ENCODE results near the gene PCBP3.

Gene PCBP3

GRCh38 chr21:45818276-45818903 is 174.9 kb downstream of the PCBP3 start:
- peak; percentile 18 for DNase-seq

GRCh38 chr21:45818904-45819285 is 175.4 kb downstream of the PCBP3 start:
- peak; percentile 88 for DNase-seq

GRCh38 chr21:45819478-45820170 is 176.1 kb downstream of the PCBP3 start:
- no peak for DNase-seq

GRCh38 chr21:45820171-45821091 is 176.9 kb downstream of the PCBP3 start:
- peak; percentile 84 for DNase-seq

GRCh38 chr21:45821315-45821962 is 177.9 kb downstream of the PCBP3 start:
- no peak for DNase-seq

DNA sequence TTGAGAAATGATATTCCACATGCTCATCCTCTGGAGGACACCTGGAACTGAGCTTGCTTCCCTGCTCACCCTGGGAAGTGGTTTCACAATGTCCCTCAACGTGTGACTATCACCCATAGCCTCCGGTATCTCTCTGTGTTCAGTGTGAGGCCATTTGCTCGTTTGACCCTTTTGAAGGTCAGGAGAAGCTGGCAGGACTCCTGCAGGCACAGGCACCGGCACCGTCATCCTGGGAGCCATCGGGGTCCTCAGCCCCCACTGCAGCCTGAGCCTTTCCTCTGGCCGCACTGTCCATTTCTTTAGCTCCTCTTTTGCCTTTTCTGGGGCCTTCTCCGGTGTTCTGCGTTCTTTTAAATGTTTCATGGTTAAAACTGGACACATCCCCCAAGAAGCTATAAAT is 178.5 kb downstream of the PCBP3 start:
- DNase-seq = no peak

DNA sequence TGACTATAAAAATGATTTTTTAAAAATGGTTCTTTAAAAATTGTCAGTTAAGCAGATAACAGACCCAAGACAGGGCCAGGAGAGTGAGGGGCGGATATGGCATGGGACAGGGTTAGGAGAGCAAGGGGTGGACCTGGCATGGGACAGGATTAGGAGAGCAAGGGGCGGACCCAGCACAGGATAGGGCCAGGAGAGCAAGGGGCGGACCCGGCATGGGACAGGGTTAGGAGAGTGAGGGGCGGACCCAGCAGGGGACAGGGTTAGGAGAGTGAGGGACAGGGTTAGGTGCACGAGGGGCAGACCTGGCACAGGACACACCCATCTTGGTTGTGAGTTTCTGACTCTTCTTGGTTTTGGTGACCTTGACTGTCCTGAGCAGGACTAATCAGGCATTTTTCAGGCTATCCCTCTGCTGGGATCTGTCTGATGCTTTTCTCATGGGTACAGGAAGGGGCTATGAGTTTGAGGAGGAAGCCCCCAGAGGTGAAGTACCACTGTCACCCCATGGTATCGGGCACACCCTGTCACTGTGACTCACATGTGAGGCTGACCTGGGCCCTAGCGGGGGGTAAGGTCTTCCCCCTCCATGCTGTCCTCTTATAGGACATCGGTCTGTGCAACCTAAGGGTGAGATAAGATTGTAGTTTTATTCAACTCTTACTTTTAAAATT is 179.0 kb downstream of the PCBP3 start:
- no peak for DNase-seq

DNA sequence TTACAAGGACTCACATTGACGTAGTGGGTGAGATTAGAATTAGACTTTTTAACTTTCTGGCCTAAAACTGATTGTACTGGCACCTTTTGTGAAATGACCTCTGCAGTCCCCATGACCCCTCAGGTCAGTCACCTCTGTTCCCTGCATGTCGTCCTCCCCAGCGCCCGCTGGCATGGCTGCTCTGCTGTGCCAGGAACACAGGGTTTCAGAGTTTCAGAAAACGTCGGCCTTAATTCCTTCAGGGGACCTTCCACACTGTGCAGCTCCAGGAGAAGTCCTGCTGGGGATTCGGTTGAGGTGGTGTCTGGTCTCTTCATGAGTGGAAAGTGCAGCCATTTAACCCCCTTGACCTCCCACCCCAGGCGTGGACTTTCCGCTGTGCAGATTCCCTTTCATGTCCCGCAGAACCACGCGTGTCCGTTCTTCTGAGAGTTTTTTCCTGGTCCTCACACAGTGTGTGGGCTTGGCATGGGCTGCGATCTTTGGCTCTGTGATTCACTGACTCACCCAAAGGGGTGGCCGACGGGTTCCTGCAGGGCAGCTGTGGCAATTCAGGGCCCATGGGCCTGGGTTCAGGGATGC is 179.7 kb downstream of the PCBP3 start:
- DNase-seq = no peak

DNA sequence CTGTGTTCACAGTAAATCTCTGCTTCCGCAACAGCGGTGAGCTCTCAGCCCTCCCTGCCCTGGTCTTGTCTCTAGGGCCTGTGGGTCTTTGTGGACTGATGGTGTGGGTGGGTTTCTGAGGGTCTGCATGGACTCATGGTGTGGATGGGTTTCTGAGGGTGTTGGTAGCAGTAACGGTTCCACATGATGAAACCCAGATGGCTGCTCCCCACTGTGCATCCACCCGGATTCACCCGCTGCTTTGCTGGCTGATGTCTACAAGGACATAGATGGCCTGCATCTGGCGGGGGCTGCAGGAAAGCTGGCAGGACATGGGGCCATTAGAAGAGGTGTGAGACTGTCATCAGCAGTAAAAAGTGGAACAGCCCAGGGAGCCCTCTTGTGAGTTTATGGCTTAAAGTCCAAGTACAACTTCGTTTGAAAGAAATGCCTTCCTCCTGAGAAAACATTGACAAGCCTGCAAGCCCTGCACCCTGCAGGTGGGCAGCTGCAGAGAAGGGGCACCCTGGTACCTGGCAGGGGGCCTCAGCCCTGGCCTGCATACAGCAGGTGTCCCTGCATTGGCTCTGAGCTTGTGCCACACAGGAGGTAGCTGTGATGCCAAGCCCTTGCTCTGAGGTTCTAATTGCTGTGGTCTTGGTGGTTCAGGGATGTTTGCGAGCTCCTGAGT is 181.2 kb downstream of the PCBP3 start:
- no peak for DNase-seq

DNA sequence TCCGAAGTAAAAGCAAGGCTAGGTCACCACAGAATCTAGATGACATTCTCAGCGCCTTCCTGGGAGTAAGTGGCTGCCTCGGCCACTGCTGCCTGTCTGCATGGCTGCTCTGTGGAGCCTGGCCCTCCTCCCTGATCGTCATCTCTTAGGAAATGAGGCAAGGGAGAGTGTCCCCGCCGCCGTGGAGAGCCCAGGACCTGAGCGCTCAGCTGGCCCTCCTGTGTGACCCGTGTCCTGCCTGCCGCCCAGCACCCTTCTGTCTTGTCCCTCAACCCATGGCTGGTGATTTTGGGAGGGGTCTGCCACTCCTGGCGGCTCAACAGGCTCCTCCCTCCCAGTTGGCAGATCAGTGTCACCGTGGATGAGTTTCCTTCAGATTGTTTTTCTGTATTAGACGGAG is 181.7 kb downstream of the PCBP3 start:
- no peak for DNase-seq

DNA sequence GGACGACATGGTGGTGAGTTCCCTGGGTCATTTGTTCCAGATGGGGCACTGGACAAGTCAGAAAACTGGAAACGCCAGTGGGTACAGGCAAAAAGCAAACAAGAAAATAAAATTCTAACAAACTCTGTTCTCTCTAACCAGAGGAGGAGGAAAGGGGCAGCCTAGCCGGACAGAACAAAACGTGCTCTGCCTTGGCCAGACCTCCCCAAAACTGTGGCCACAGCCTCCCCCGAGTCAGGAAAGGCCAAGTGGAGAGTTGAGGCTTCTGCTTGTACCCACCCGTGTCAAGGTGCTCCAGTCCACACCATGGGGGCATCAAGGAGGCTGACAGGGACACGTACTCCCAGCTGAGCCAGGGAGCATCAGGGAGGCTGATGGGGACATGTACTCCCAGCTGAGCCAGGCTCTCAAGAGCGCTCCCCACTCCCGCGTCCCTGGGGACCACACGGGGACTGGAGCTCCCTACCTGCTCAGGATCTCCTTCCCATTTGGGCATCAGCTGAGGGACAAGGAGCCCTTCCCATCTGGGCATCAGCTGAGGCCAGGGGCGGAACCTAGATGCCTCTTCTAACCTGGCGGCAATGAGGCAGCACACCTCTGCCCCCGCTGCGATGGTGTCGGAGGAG is 183.3 kb downstream of the PCBP3 start:
- DNase-seq = no peak

- DNase-seq = no peak
Measured at GRCh38 chr21:45827302-45827692, 183.8 kb downstream of the PCBP3 start.

- DNase-seq = no peak
Measured at GRCh38 chr21:45827881-45828579, 184.5 kb downstream of the PCBP3 start.

- DNase-seq = no peak
Measured at GRCh38 chr21:45828580-45829570, 185.3 kb downstream of the PCBP3 start.

DNA sequence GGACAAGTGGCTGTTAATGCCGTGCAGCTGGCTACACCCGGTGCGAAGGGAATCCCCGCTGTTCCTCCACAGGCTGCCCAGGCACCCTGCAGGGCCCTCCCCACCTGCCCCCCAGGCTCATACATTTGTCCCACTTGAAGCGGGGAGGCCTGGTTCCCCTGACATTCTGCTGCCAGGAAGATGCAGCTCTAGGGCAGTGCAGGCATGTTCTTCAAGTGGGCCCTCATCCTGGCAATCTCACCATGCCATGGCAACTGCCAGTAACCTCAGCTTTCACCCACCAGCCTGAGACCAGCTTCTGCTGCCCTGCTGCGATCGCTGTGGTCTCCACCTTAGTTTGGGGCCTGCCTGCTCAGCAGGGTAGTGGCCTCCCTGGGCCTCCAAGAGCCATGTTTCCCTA is 186.1 kb downstream of the PCBP3 start:
- no peak for DNase-seq

GRCh38 chr21:45830221-45830640 is 186.7 kb downstream of the PCBP3 start:
- DNase-seq = no peak

DNA sequence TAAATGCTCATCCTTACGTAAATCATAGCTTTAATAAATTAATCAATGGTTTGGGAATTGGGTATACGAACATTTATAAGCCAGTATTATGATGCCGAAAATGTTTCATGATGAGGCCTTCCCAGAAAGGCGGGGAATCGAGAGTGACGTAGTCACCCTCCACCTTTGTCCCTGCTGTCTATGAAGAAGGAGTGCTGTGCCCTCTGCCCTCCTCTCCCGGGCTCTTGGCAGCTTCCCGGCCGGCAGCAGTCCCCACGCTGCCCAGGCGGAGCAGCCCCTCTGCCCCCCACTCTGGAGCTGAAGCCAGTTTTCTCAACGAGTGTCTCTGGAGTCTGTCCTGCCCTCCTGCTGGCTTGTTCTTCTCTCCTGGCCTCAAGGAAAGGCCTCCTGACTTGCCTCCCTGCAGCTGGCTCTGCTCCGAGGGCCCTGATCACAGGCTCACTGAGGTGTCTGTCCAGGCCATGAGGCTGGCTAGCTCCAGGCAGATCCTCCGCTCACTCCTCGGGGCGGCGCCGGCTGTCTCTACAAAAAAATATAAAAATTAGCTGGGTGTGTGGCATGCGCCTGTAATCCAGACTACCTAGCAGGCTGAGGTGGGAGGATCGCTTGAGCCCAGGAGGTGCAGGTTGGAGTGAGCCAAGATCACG is 187.3 kb downstream of the PCBP3 start:
- DNase-seq = no peak

- no peak for DNase-seq
Measured at GRCh38 chr21:45831991-45832740, 188.6 kb downstream of the PCBP3 start.

Measured in stimulated activated CD4-positive, alpha-beta T cell treated with anti-CD3 and anti-CD28 coated beads, Interleukin-4, amount 100 ng/mL, for 24 hours (primary cell).